OCI-LY1 (cell line): ENCODE data around the gene CRK.

Experiments
- H2AFZ ChIP-seq: fragments of 200-600 bp; sonication (generic), shearing (Covaris generic); 2 replicates; pipeline ENCODE4 v1.6.0; 2014; ENCODE audit warnings: antibody characterized with exemption, mild to moderate bottlenecking, low read length
- H3F3A ChIP-seq: fragments of 200-600 bp; sonication (generic), shearing (Covaris generic); 2 replicates; pipeline ENCODE4 v1.6.0; 2014; ENCODE audit warnings: mild to moderate bottlenecking, antibody characterized with exemption, low read length, moderate library complexity; ENCODE audit not compliant: insufficient read depth
- H3K27ac ChIP-seq: fragments of 200-600 bp; sonication (generic); 2 replicates; pipeline ENCODE4 v1.5.1; 2014; ENCODE audit warnings: low read length, mixed run types, mild to moderate bottlenecking, low read depth; ENCODE audit not compliant: poor library complexity, severe bottlenecking
- H3K27me3 ChIP-seq: fragments of 200-600 bp; sonication (generic); 2 replicates; pipeline ENCODE4 v1.6.0; 2014; ENCODE audit warnings: antibody characterized with exemption, mild to moderate bottlenecking, low read length, moderate library complexity; ENCODE audit not compliant: insufficient read depth
- H3K36me3 ChIP-seq: fragments of 200-600 bp; sonication (generic); 2 replicates; pipeline ENCODE4 v1.6.1; 2014; ENCODE audit warnings: mild to moderate bottlenecking, antibody characterized with exemption, low read length, moderate library complexity, mixed read lengths; ENCODE audit not compliant: insufficient read depth
- H3K4me1 ChIP-seq: fragments of 200-600 bp; sonication (generic); 2 replicates; pipeline ENCODE4 v1.5.1; 2014; ENCODE audit warnings: mild to moderate bottlenecking, low read length, moderate library complexity; ENCODE audit not compliant: insufficient read depth, severe bottlenecking
- H3K4me2 ChIP-seq: fragments of 200-600 bp; sonication (generic), shearing (Covaris generic); 2 replicates; pipeline ENCODE4 v1.6.1; 2014; ENCODE audit warnings: low read length
- H3K4me3 ChIP-seq: fragments of 200-600 bp; sonication (generic); 2 replicates; pipeline ENCODE4 v1.5.1; 2014; ENCODE audit warnings: low read length, low read depth, mild to moderate bottlenecking, mixed read lengths; ENCODE audit not compliant: poor library complexity, severe bottlenecking
- H3K79me2 ChIP-seq: fragments of 200-600 bp; shearing (Covaris generic); 2 replicates; pipeline ENCODE4 v1.6.1; 2016; ENCODE audit warnings: mixed run types, low read length, mixed read lengths; ENCODE audit not compliant: insufficient read depth
- H3K9ac ChIP-seq: fragments of 200-600 bp; sonication (generic), shearing (Covaris generic); 2 replicates; pipeline ENCODE4 v1.6.1; 2014; ENCODE audit warnings: mild to moderate bottlenecking, low read length, mixed read lengths
- H3K9me2 ChIP-seq: fragments of 200-600 bp; sonication (generic), shearing (Covaris generic); 2 replicates; pipeline ENCODE4 v1.6.1; 2014; ENCODE audit warnings: low read depth, mild to moderate bottlenecking, low read length, mixed read lengths
- H3K9me3 ChIP-seq: fragments of 200-600 bp; shearing (Covaris generic); 2 replicates; pipeline ENCODE4 v1.6.1; 2014; ENCODE audit warnings: low read length, mixed read lengths
- H4K20me1 ChIP-seq: fragments of 200-600 bp; sonication (generic), shearing (Covaris generic); 2 replicates; pipeline ENCODE4 v1.6.0; 2016; ENCODE audit warnings: mild to moderate bottlenecking, low read length; ENCODE audit not compliant: insufficient read depth
- EZH2 ChIP-seq: fragments of 200-600 bp; sonication (generic), shearing (Covaris generic); IDR thresholded peaks from 2 replicates; pipeline ENCODE4 v1.8.0; 2017; ENCODE audit warnings: borderline replicate concordance, mixed run types, mild to moderate bottlenecking, antibody characterized with exemption, low read length, moderate library complexity, mixed read lengths
- TF ChIP-seq, protein P1 (sequence below): fragments of 200-600 bp; sonication (generic), shearing (Covaris generic); IDR thresholded peaks from 2 replicates; pipeline ENCODE4 v1.5.1; 2017; ENCODE audit warnings: mild to moderate bottlenecking, antibody characterized with exemption, low read length, moderate library complexity, mixed read lengths

Gene CRK

DNA sequence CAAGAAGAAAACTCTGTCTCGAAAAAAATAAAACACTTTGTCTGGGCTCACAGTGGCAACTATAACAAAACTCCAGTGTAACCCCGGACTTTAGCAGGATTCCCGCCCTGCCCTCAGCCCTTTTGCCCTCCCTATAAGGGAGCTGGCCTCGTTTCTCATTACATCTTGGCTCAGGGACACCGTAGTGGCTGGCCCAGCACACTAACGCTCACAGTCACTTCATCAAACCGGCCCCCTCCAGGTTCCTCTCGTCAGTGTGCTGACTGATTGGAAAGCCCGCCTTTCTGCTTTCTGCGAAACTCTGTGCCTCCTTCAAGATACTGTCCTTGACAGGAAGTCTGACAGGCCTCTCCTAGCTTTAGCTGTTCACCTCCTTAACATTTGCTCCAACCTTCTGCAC lies 47.7 kb upstream of the CRK start:
- H3K4me3 ChIP-seq: no peak overlapping the region
- no peak overlapping the region for H3K4me2 ChIP-seq
- H3K9me3 ChIP-seq: no peaks in the 10 kb centered on the region
- no peaks in the 10 kb centered on the region for H3K9me2 ChIP-seq
- peaks cover 7% of the 10 kb centered on the region; the same call in 1 of the 2 replicates for H3K36me3 ChIP-seq
- no peak overlapping the region for H2AFZ ChIP-seq
- H3K9ac ChIP-seq: no peak overlapping the region
- no peaks in the 10 kb centered on the region for H3K79me2 ChIP-seq
- H4K20me1 ChIP-seq: no peaks in the 10 kb centered on the region
- no peak overlapping the region for H3K27ac ChIP-seq
- H3F3A ChIP-seq: no peaks in the 10 kb centered on the region
- TF ChIP-seq, protein P1, sequence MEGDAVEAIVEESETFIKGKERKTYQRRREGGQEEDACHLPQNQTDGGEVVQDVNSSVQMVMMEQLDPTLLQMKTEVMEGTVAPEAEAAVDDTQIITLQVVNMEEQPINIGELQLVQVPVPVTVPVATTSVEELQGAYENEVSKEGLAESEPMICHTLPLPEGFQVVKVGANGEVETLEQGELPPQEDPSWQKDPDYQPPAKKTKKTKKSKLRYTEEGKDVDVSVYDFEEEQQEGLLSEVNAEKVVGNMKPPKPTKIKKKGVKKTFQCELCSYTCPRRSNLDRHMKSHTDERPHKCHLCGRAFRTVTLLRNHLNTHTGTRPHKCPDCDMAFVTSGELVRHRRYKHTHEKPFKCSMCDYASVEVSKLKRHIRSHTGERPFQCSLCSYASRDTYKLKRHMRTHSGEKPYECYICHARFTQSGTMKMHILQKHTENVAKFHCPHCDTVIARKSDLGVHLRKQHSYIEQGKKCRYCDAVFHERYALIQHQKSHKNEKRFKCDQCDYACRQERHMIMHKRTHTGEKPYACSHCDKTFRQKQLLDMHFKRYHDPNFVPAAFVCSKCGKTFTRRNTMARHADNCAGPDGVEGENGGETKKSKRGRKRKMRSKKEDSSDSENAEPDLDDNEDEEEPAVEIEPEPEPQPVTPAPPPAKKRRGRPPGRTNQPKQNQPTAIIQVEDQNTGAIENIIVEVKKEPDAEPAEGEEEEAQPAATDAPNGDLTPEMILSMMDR: no peak
- TF ChIP-seq EZH2: no peak
- no peaks in the 10 kb centered on the region for H3K27me3 ChIP-seq
- no peaks in the 10 kb centered on the region for H3K4me1 ChIP-seq

DNA sequence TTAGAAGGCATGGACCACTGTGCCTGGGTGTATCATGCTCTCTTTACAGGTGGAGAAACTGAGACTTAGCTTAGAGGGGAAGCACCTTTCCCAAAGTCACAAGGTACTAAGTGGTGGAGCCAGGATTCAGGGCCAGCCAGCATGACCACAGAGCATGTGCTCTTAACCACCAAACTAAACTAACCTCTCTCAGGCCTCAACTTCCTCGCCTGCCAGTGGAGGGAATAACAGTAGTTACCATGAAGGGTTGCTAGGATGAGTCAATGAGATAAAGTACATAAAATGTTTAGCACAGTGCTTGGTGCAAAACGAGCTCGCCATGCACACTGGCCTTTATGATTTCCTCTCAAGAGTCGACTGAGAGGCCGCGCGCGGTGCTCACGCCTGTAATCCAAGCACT lies 42.8 kb upstream of the CRK start:
- TF ChIP-seq, protein P1: no peak
- TF ChIP-seq EZH2: no peak
- H3K9me3 ChIP-seq: no peaks in the 10 kb centered on the region
- H3K9ac ChIP-seq: no peak overlapping the region
- H3K27ac ChIP-seq: no peak overlapping the region
- H3K36me3 ChIP-seq: peaks cover 9% of the 10 kb centered on the region; the same call in 1 of the 2 replicates
- no peaks in the 10 kb centered on the region for H3K79me2 ChIP-seq
- no peaks in the 10 kb centered on the region for H3K9me2 ChIP-seq
- no peak overlapping the region for H3K4me2 ChIP-seq
- no peaks in the 10 kb centered on the region for H3K27me3 ChIP-seq
- no peak overlapping the region for H3K4me3 ChIP-seq
- no peaks in the 10 kb centered on the region for H3F3A ChIP-seq
- no peaks in the 10 kb centered on the region for H4K20me1 ChIP-seq
- H2AFZ ChIP-seq: no peak overlapping the region
- H3K4me1 ChIP-seq: no peaks in the 10 kb centered on the region

DNA sequence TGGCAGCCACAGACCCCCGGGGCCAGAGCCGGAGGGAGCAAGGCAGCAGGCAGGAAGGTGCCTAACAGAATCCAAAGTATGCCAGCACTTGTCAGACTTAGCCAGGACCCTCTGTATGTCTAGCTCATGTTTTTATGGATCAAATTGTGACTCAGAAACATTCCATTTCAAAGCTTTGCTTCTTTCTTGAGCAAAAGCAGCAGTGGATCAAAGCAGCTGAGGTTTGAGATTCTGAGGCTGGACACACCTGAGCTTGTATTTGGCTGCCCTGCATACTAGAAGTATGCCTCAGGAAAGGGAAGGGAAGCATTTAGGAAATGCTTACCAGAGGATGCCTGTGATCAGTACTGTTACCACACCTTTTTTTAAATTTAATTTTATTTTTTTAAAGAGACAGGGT lies 42.2 kb upstream of the CRK start:
- H3K9me3 ChIP-seq: no peaks in the 10 kb centered on the region
- H3K4me1 ChIP-seq: no peaks in the 10 kb centered on the region
- no peak overlapping the region for H3K9ac ChIP-seq
- no peaks in the 10 kb centered on the region for H3K9me2 ChIP-seq
- no peak overlapping the region for H3K27ac ChIP-seq
- H3K27me3 ChIP-seq: no peaks in the 10 kb centered on the region
- peaks cover 9% of the 10 kb centered on the region; the same call in 1 of the 2 replicates for H3K36me3 ChIP-seq
- TF ChIP-seq EZH2: no peak
- TF ChIP-seq, protein P1: no peak
- H2AFZ ChIP-seq: no peak overlapping the region
- H3F3A ChIP-seq: no peaks in the 10 kb centered on the region
- no peaks in the 10 kb centered on the region for H4K20me1 ChIP-seq
- no peaks in the 10 kb centered on the region for H3K79me2 ChIP-seq
- no peak overlapping the region for H3K4me3 ChIP-seq
- H3K4me2 ChIP-seq: no peak overlapping the region
